NCI-H226 (cell line): ENCODE measurements around the gene UGT2B10.

Source experiments
- DNase-seq: peaks from one replicate; pipeline ENCODE4 v3.0.0-alpha.2; 2015

The UGT2B10 gene

DNA sequence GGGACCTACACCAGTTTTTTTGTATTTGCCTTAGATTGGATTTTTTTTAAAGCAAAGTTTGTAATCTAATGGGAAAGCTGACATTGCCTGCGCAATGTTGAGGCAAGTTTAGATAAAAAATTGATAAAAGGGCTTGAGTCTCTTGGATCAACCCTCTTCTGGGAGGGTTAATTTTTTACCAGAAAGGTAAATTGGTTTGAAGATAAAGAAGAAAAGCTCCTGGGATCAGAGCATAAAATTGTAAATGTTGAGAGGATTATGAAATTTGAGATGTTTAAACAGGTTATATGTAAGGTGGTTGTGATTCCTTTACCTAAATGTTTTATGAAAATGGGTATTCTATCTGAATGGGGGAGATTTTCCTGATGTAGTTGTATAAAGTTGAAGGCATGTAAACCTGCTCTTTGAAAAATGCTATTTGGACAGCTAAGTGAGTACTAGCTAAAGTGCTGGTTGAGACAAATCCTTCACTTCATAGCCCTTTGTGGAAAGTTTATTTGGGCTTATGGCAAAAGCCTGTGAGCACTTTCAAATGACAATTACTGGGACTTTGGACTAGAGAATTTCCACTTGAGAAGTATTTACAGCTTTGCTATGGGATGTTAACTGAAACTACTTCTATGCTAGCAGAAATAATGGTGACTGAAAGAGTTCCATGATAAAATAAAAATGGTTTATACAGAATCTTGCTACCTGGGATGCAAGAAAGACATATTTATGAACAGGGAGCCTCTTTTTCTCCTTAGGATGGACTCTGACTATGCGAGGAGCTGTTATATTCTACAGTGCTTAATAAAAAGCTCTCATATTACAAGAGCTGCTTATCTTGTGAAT, 56.2 kb downstream of the UGT2B10 start:
- DNase-seq, result no peak

DNA sequence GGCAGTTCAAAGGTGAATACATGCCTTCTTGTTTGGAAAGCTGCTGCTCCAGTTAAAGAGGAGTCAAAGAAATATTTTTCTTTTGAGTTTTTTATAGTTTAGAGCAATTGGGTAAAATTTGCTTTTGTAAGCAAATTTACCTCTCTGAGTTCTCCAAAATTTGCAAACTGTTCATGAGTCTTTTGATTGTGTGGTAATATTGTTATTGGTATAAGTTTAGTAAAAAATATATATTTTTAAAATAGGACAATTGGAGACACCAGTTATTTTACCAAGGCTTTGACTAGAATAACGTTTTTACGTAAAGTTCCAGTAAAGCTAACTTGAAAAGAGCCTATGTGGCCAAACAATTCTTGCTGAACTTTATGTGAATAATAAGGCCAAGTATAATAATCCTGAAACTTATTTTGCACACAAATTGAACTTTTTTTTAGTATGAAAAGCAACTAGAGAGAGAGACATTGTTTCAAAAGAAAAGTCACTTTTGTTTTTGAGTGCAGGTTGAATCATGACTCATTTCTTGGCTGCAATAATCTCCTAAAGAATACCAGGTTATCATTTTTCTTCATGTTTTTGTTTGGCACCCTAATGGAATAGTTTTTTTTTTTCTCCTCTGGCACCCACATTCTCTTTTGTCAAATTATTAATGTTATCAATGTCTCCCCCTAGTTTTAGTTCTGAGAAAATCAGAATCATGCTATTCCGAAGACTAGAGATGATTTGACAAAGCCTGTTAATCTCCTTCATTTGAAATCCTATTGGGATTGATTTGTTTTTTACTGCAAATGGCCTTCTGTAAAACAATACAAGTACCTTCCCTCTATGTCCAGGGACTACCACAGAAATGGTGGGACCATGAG, 57.1 kb downstream of the UGT2B10 start:
- DNase-seq, result no peak

DNA sequence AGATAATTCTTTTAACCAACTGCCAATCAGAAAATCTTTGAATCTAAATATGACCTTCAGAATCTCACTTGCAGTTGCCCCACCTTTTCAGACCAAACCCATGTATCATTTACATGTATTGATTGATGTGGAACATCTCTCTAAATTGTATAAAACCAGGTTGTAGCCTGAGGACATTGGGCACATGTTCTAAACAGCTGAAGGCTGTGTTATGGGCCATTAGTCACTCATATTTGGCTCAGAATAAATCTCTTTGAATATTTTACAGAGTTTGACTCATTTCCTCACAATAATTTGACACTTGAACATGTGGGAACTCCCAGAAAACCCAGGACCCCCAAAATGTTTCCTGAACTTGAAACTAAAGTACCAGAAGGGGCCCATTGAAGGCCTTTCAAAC, 58.7 kb downstream of the UGT2B10 start:
- no peak for DNase-seq

DNA sequence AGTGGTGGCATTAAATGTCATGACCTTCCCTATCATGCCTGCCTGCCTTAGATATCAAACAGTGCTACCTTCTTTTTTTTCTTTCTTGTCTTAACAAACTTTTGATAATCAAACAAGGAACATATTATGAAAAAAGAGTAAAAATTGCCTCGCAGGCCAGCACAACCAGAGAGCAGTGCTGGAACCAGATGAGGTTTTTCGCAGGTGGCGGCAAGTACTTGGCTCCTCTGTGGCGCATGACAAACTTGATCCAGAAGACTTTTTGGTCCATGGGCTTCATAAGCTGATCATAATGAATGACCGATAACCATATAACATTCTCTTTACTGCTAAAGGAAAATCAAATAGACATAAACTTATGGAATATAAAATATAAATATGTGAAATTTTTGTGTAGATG, 61.8 kb downstream of the UGT2B10 start:
- DNase-seq, result no peak

DNA sequence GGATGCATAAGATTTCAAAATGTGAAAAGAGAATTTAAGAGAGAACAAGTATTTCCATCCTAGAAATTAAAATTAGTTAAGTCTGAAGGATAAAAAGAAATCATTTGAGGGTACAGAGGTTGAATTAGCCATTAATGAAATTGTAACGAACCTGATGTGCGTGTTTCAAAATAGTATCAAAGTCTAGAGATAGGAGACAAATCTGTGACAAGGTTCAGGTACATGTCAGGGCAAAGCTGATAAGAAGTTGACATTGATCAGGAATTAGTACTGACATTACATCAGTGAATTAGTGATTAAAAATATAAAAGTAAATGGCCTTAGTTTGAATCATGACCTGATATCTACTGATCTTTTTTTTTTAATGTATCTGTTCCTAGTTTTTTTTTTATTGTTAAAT, 62.3 kb downstream of the UGT2B10 start:
- no peak for DNase-seq
